PC-3 (cell line): ENCODE results near the gene ZNF333.

Experiments
- EZH2 ChIP-seq: fragments of 300-600 bp; sonication (generic); IDR thresholded peaks from one replicate; pipeline ENCODE4 v1.6.1; 2017; ENCODE audit warnings: antibody characterized with exemption, mild to moderate bottlenecking, low read length; ENCODE audit not compliant: unreplicated experiment
- TF ChIP-seq, protein P1 (sequence below): fragments of 300-600 bp; sonication (generic); conservative IDR thresholded peaks from 2 replicates; pipeline ENCODE4 v1.5.1; 2017; ENCODE audit warnings: antibody characterized with exemption, low read depth, mild to moderate bottlenecking, low read length

DNA sequence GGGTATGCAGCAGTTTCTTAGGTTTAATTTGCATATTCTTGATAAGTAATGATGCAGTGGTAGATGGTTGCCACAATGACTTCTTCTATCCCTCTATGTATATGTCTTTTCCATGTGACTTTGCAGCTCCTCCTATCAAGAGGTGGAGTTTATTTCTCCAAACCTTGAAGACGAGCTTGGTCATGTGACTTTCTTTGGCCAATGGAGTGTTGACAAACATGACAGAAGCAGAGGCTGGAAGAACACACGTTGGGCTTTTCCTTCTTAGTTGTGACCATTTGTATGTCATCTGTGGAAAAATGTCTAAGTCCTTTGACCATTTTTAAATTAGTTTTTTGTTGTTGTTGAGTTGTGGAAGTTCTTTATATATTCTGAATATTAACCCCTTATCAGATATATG is 32.3 kb downstream of the ZNF333 start:
- TF ChIP-seq, protein P1, sequence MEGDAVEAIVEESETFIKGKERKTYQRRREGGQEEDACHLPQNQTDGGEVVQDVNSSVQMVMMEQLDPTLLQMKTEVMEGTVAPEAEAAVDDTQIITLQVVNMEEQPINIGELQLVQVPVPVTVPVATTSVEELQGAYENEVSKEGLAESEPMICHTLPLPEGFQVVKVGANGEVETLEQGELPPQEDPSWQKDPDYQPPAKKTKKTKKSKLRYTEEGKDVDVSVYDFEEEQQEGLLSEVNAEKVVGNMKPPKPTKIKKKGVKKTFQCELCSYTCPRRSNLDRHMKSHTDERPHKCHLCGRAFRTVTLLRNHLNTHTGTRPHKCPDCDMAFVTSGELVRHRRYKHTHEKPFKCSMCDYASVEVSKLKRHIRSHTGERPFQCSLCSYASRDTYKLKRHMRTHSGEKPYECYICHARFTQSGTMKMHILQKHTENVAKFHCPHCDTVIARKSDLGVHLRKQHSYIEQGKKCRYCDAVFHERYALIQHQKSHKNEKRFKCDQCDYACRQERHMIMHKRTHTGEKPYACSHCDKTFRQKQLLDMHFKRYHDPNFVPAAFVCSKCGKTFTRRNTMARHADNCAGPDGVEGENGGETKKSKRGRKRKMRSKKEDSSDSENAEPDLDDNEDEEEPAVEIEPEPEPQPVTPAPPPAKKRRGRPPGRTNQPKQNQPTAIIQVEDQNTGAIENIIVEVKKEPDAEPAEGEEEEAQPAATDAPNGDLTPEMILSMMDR, result no peak
- TF ChIP-seq EZH2, result no peak
